GM19372 (cell line): ENCODE measurements around the gene SH2D3C.

Experiments
- ATAC-seq: cut with Tn5 transposase; IDR thresholded peaks from one replicate; pipeline ENCODE4 v1.9.1; 2021; ENCODE audit warnings: mild to moderate bottlenecking, low read depth, moderate library complexity; ENCODE audit not compliant: unreplicated experiment

Gene SH2D3C

GRCh38 chr9:127778280-127779135 is at the start of gene SH2D3C:
TSS of gene SH2D3C (minus strand) at chr9:127778666. CDS start at chr9:127778627, 39 bp downstream.
- ATAC-seq: peak; percentile 39

- ATAC-seq: no peak
Measured at GRCh38 chr9:127826253-127826913, 47.9 kb upstream of the SH2D3C start.

GRCh38 chr9:127825319-127826051 is 47.0 kb upstream of the SH2D3C start:
- no peak for ATAC-seq

- no peak for ATAC-seq
Measured at GRCh38 chr9:127822108-127822507, 43.6 kb upstream of the SH2D3C start.

GRCh38 chr9:127818574-127818973 is 40.1 kb upstream of the SH2D3C start:
- no peak for ATAC-seq

- no peak for ATAC-seq
Measured at GRCh38 chr9:127817881-127818434, 39.5 kb upstream of the SH2D3C start.

- no peak for ATAC-seq
Measured at GRCh38 chr9:127816728-127817127, 38.3 kb upstream of the SH2D3C start.

GRCh38 chr9:127816362-127816725 is 37.9 kb upstream of the SH2D3C start:
- ATAC-seq: no peak

- ATAC-seq: no peak
Measured at GRCh38 chr9:127815512-127816361, 37.3 kb upstream of the SH2D3C start.

- ATAC-seq: no peak
Measured at GRCh38 chr9:127814619-127815511, 36.4 kb upstream of the SH2D3C start.

GRCh38 chr9:127813686-127814226 is 35.3 kb upstream of the SH2D3C start:
- ATAC-seq: no peak

GRCh38 chr9:127812936-127813675 is 34.6 kb upstream of the SH2D3C start:
- ATAC-seq: no peak

- no peak for ATAC-seq
Measured at GRCh38 chr9:127812011-127812410, 33.5 kb upstream of the SH2D3C start.

- no peak for ATAC-seq
Measured at GRCh38 chr9:127810378-127811187, 32.1 kb upstream of the SH2D3C start.

- ATAC-seq: no peak
Measured at GRCh38 chr9:127809540-127810377, 31.3 kb upstream of the SH2D3C start.

- ATAC-seq: no peak
Measured at GRCh38 chr9:127809002-127809539, 30.6 kb upstream of the SH2D3C start.
